ENCODE measurements around the gene ZNF74.

ZNF74 gene

DNA sequence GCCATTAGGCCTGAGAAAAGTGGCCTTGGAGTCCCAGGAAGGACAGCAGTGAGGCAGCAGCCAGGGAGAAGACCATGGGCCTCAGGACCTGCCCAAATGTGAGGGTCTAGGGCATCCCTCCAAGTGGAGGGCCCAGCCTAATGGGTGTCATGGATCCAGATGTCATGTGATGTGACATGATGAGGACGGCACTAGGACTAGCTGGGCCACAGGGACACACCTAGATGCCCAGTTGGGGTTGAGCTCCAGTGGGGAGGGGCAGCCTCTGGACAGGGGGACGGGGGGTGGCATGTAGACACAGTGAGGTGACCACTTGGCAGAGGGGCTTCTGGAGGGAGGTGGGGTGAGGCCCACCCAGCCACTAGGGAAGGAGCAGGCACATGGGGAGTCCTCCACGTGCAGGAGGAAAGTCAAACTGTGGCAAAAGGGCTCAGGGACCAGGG, 38.3 kb downstream of the ZNF74 start:
- DNase-seq (ENCODE audit: low read depth in 3 of 3) = no peak

DNA sequence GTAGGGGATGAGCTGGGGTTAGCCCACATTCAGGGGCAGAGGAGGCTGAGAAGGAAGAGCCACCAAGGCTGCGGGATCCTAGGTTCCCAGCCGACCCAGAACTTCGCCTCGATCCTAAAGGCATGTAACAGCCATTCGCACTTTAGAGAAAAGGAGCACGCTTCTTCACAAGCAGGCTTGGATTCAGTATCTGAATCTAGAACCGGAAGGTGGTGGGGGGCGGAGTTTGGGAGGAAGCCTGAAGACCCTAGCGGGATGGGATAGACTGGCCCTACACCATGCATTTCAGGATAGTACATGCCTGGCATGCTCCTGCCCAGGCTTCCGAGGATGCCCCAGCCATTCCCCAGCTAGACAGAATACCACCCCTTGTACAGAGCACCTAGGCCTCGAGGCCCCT, 39.2 kb downstream of the ZNF74 start:
- DNase-seq (ENCODE audit: low read depth in 3 of 3) = no peak

DNA sequence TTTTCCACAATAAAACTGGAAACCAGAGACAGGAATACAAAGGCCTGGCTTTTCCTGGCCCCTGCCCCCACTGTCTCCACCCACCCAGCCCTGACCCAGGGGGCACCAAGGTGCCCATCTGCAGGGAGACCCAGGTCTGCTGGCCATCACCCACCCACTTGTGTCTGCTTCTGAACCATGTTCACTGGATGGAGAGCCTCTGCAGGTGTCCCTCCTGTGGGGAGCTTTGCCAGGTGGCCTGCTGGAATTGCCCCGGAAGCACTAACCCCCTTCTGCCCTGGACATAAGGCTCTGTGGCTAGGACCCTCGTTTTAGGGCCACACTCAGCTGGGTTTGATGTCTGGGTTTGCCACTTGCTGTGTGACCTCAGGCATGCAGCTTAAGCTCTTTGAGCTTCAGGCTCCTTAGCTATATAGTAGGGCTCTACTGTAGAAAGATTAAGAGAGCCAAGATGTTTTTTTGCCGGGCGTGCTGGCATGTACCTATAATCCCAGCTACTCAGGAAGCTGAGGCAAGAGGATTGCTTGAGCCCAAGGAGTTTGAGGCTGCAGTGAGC, 39.8 kb downstream of the ZNF74 start:
- DNase-seq (ENCODE audit: low read depth in 3 of 3) = no peak

DNA sequence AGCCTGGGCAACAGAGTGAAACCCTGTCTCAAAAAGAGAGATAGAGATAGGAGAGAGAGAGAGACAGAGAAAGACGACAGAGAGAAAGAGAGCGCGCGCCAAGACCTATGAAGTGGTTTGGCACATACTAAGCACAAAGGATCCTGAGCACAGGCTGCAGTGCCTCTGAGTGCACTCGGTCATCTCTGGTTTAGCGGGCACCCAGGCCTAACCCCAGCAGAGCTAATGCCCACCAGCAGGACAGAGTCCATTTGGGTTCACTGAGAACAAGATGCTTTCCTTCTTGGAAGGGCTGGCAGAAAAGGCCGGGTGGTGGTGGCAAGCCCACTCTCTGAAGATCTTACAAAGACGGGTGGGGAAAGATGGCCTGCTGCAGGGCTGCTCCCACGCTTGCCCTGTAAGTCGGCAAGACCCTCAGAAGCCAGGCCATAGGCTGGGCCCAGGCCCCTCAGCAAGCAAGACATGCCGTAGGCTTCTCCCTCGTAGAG, 40.4 kb downstream of the ZNF74 start:
- DNase-seq (ENCODE audit: low read depth in 3 of 3) = no peak

DNA sequence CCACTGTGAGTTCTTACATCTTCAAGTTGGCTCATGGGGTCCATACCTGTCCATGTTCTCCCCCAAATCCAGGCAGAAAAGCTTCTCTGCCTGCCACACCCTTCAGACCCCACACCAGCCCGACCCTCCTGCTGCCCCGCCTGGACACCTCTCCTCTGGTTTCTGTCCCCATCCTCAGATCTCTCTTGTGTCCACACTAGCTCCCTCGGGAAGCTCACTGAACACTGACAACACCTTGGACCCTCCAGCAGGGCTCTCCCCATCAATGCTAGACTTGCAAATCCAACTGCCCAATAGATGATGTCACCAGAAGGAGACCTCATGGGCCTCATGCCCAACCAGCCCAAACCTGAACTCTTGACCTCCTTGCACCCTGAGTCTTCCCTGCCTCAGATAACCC, 40.8 kb downstream of the ZNF74 start:
- no peak for DNase-seq (ENCODE audit: low read depth in 3 of 3)

DNA sequence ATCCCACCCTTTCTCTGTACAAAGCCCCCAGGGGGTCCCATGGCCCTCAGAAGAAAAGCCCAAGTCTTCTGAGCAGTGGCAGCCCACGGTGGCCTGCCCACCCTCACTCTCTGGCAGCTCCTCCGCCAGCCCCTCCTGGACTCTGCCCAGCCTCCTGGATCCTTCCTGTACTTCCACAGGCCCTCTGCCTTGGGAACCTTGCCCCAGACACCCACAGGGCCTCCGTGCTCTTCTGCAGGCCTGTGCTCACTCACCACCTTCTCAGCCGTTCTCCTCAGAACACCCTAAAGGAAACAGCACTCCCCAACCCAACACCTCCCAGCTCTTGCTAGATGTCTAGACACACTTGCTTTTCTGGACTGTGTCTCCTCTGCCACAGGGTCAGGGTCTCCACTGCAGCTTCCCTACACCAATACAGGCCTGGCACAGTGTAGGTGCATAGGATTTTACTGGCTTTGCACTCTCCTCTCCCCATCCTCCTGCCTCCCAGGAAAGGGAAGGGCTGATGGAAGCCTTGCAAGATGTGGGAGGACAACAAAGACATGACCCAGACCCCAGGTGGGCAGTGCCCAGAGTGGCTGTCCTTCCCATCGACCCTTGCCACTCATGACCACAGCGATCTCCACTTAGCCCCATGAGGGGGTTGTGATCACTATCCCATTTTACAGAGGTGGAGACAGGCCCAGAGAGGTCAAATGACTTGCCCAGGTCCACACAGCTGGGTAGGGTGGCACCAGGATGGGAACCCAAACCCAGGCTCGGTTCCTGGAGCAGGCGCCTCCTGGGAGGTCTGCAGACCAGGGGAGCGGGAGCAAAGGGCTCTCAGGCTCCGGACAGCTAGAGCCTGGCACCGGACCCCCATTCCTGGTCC, 41.7 kb downstream of the ZNF74 start:
- DNase-seq (ENCODE audit: low read depth in 3 of 3) = no peak

DNA sequence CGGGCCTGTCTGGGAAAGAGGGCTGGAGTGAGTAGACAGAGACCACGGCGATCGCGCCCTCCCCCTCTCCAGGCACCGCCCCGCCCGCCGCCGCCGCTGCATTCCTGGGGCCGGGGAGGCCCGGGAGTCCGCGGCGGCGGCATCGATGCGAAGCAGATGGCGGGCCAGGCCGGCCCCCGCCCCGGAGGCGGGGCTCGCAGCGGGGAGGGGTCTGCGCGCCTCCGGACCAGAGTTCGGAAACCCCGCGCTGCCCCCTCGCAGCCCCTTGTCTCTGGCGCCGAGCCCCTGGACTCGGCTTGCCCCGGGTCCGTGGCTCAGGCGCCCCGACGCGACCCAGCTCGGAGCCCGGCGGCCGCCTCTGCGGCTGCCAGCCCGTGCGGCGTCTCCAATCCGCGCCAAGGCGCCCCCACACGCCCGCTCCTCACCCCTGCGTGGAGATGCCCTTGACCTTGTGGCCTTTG, 42.4 kb downstream of the ZNF74 start:
- DNase-seq (ENCODE audit: low read depth in 3 of 3) = no peak

DNA sequence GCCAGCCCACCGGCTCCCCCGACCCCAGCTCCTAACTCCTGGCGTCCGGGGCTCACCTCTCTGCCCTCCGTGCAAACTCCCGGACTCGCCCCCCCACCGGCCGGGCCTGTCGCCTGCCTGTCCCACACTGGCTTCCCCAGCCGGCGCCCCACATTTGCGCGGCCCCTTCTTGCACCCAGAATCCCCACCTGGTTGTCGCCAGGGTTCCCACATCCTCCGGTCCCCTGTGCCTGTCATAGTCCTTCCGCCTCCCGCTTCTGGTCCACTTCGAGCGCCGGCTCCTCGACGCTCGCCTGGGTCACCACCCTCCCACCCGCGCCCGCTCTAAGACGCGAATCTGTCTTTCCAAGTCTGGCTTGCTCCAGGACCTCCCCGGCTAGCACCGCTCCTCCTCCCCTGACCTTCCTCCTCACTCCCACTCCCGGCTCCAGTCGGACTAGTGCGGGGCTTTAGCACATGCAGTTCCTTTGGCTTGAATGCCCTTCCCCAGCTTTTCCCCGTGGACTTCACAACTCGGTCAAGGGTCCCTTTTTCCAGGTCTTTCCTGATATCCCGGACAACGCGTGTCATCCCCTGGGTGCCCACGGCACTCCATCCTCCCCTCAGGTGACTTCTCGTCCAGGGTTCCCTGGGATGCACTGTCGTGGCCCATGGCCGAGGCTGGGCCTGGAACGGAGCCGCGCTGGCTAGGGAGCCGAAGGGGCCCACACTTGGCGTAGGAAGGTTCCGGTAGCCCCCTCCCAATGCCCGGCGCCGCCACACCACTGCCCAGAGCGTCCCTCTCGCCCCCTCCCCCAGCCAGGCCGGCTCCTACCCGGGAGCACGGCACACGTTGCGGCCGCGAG, 43.0 kb downstream of the ZNF74 start:
- no peak for DNase-seq (ENCODE audit: low read depth in 3 of 3)

DNA sequence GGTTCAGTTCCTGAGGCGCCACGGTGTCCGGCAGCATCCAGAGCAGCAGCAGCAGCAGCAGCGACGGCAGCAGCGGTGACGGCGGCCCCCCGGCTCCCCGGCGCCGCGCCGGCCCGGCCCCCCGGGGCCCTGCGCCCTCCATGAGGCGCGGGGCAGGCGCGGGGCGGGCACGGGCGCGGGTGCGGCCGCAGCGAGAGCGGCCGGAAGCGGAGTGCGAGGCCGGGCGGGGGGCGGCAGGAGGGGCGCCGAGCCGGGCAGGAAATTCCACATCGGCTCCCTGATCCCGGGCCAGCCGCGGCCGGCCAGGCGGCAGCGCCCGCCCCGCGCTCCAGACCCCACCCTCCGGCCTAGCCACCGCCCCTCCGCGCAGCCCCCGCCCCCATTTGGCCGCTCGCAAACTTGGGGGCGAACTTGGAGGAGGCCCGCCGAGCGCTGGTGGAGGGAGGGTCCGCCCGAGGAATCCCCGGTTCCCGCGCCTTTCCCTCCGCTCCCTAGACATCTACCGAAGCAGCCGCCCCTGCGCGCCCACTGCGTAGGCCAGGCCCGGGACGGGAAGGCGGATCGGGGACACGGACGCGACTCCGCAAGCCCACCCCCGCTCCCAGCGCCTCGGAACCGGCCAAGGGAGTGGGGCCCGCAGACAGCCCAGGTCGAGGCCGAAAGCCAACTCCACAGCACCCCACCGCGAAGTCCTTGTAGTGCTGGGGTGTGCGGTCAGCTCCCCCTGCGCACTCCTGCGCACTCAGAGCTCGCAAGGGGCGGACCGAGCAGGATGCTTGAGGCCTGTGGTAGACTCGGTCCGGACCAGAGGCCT, 43.9 kb downstream of the ZNF74 start, which contains the start of gene SCARF2:
TSS of gene SCARF2 (minus strand) at position 213 of the 814 bp plus-strand sequence. CDS start at position 142, 71 bp downstream.
- DNase-seq (ENCODE audit: low read depth in 3 of 3) = no peak

DNA sequence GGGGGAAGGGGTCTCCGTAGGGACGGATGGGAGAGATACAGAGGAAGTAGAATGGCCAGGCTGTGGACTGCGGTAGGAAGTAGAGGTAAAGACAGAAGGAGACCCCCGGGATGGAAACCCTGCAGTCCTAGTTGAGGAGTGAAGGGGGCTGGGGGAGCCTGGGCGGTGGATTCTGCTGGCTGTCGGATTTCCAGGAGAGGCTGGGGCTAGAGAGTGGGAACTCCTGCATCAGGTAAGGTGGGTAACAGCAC, 44.4 kb downstream of the ZNF74 start:
- DNase-seq (ENCODE audit: low read depth in 3 of 3) = no peak

DNA sequence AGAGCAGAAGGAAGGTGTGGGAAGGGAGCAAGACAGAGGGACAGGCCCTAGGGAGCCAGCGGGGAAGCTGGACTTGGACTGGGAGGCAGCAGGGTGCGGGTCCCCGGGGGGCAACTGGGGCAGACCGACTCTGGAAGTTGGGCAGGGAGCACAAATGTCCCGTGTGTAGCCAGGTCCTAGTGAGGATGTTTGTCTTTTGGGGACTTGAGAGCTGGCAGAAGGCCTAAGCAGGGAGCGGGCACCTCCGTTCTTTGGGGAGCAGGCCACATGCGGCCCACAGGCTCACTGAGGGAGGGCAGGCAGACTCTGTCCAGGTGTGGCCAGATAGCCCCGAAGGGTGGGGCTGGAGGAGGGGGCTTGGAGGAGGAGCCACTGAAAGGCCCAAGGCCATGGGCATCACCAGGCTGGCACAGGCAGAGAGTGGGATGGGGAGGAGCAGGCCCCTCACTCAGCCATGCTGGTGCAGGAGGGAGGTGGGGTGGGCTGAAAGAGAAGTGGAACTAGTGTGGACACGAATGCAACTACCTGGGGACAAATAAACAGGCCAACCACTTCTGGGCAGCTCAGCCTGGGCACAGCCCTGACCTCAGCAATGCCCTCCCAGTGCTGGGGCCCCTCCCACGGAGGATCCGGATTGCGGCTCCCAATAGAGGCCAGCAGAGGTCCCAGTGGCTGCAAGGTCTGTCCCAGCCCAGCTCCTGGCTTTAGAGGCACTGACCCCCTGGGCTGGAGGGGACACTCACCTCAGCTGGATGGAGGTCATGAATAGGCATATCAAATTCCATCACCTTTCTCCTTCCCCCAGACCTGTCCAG, 44.9 kb downstream of the ZNF74 start:
- no peak for DNase-seq (ENCODE audit: low read depth in 3 of 3)

DNA sequence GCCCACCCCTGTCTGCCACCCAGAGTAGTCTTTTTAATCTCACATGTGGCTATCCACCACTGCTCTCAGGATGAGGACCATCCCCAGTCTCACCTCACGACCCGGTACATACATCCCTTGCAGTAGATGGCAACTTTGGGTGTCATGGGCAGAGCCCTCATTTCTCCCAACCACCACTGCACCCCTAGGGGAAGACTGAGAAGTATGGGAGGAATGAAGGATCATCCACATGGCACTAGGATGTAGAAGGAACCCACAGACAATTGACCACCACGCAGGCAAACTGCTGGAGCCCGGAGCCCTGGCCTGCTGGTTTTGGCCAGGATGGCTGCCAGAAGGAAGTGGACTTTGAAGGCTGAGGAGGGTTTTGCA, 45.6 kb downstream of the ZNF74 start:
- DNase-seq (ENCODE audit: low read depth in 3 of 3) = no peak

DNA sequence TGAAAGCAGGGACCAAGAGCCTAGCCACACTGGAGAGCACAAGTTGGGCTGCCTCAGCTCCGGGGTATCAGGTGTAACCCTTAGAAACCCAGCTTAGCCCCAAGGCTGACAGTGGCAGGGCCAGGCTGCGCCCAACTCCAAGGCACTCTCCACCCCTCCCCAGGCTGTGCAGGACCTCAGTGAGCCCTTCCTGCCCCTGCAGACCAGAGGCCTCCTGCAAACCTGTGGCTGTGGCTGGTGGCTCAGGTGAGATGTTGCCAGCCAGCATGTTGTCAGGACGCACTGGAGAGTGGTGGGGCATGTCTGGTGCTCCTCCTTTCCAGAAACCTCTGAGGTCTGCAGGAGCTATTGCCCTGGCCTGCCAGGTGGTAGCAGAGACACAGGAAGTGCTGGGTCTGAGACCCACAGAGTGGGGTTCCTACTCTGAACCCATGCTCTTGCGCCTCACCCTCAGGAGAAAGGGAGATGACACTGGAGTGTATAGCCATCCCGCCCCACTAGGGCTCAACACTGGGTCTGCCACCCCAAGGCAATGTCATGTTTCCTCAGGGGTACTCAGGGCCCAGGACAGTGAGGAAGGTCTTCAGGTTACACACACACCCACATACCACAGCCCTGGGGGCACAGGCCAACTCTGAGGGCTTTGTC, 46.1 kb downstream of the ZNF74 start:
- DNase-seq (ENCODE audit: low read depth in 3 of 3) = no peak

DNA sequence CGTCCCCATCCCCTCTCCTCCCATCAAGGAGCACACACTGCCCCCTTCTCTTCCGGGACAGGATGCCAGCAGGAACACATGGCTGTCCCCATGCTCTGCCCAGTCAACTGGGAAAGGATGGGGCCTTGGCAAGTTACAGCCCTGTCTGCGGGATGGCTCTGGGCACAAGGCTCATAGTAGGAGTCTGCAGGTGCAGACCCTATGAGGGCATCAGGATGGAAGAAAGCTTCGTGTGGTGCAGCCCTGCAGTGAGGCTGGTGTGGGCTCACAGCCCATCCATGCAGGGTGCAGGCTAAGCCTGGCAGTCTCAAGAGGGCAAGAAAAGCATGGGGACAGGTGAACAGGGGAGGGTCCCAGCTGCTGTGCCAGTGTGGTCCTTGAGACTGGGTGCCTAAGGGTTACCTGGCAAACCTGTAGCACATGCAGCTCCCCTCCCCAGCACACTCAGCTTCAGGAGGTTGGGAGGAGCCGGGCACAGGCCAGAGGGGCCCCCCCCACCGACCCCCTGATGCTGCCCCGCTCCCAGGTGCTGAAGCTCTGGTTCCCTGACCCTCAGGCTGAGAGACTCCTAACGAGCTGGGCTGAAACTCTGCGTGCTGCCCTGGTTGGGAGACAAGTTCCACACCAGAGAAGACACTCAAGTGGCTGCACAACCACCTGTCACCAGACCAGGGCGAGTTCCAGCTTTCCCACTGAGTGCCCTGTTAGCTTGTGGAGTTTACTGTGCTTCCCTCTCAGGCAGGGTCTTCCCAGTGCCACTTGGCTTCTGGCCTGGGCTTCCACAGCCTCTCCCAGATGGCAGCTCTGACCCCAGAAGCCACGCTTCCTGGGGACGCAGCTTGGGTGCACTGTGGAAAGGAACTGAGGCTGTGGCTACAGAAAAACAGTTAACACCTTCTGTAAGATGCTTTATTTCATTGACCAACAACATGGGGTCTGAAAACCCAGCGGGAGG, 47.0 kb downstream of the ZNF74 start:
- DNase-seq (ENCODE audit: low read depth in 3 of 3) = no peak

DNA sequence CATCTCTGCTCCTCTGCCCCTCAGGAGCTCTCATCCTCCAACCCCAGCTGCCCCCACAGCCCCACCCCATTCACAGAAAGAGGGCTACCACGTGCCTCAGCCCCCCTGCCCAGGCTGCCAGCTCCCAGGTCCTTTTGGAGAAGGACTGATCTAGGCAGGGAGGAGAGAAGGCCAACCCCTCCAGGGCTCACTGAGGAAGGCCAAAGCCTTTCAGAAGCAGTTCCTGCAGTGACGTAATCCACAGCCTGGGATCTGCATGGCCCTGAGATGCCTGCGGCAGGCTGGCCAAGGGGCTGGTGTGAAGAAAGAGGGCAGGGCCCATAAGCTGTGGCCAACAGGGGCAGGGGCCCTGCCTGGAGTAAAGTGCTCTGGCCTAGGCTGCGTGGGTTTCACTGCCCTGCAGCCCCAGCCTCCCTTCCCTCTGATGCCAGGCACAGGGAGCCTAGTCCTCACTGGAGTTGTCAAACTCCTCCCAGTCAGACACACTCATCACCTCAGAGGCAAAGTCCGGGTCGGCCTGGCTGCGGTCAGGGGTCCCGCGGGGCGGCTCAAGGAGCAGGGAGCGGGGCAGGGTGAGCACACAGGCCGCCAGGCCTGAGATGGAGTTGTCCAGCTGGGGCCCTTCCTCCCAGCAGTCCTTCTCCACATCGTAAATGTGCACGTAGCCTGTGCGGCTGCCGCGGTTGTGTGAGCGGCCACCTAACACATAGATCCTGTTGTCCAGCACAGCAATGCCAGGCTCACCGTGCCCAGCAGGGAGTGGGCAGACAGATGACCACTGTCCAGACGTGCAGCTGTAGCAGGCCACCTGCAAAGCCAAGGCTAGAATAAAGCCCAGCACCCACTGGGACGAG, 47.9 kb downstream of the ZNF74 start:
- no peak for DNase-seq (ENCODE audit: low read depth in 3 of 3)

DNA sequence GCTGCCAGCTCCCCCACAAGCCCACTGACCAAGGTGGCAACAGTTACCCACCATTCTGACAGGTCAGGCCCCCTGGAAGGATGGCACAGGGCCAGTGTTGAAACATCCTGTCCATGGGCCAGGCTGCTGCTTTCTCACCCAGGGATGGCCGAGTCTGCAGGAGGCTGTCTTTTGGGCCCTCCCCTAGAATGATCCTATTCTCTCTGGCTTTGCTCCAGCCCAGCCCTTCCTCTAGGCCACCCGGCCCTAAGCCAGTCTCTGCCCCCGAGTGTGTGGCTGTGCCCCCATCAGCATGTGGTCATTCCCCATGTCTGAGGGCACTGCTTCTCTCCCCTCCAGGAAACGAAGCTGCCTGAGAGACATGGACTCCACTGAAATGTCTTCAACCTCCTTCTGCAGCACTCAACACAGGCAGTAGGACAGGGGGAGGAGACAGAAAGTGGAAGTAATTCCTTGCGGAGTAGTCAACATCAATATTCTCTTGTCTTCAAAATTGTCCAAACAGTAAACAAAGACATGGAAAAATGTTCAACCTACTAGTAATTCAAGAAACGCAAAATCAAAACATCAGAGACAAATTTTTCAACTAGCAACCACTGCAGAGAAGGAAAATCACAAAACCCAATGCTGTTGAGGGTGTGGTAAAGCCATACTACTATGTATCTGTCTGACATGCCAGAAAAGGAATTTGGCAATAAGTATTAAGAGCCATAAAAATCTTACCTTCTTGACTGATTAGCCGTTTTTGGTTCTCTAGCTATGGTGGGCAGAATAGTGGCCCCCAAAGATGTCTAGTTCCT, 48.7 kb downstream of the ZNF74 start:
- DNase-seq (ENCODE audit: low read depth in 3 of 3) = no peak

DNA sequence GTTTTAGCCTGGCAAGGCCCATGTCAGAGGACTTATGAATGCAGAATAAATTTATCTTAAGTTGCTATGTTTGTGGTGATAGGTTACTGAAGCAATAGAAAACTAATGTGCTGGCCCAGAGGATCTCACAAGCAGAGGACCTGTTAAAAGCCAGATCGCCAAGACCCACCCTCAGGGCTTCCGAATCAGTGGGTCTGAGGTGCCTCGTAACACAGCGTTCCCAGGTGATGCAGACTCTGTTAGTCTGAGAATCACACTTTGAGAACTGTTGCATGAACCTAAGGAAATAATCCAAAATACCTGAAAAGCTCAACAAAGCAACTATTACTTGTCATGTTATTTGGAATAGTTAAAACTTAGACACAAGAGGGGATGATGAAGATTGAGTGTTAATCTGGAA, 50.4 kb downstream of the ZNF74 start:
- no peak for DNase-seq (ENCODE audit: low read depth in 3 of 3)

All from stimulated activated CD4-positive, alpha-beta T cell treated with anti-CD3 and anti-CD28 coated beads, TNF-alpha, amount 100 ng/mL, for 24 hours (primary cell).